Thyroid gland (tissue), 4 donors: ENCODE measurements around the gene ASPSCR1. TPM values are rescaled to one million over a fixed set of nuclear protein-coding genes. Genes with fewer than 3 reads are reported as not detected.

Source experiments
- DNase-seq, 2 donors: peaks; one replicate each; pipeline ENCODE4 v3.0.0-alpha.2; 2019
- H3K27ac ChIP-seq, 3 donors: fragments of 200-600 bp; sonication (generic); 1 replicate in 2 of 3; 2 replicates in 1 of 3; pipeline ENCODE4 v1.5.1; 2016 to 2019; ENCODE audit warnings: mild to moderate bottlenecking in 1 of 3, moderate library complexity in 1 of 3
- H3K27me3 ChIP-seq: fragments of 200-600 bp; sonication (generic); one replicate; pipeline ENCODE4 v1.5.1; 2019
- H3K36me3 ChIP-seq, 2 donors: fragments of 200-600 bp; sonication (generic); one replicate each; pipeline ENCODE4 v1.5.1; 2016 to 2019
- H3K4me1 ChIP-seq, 2 donors: fragments of 200-600 bp; sonication (generic); one replicate each; pipeline ENCODE4 v1.5.1; 2017 to 2019
- H3K4me3 ChIP-seq, 3 donors: fragments of 200-600 bp; sonication (generic); replicated peaks in 1 of 3; 1 replicate in 2 of 3; 2 replicates in 1 of 3; pipeline ENCODE4 v1.5.1; 2016; ENCODE audit warnings: mild to moderate bottlenecking in 1 of 3
- H3K9me3 ChIP-seq: fragments of 200-600 bp; sonication (generic); one replicate; pipeline ENCODE4 v1.5.1; 2017
- CTCF ChIP-seq, 6 experiments: fragments of 200-600 bp in 3 of 6; fragments of 450-650 bp in 3 of 6; sonication (generic) in 3 of 6; IDR thresholded peaks; one replicate each; pipeline ENCODE4 v1.5.1; 2016 to 2019; ENCODE audit warnings: antibody characterized with exemption in 6 of 6, mild to moderate bottlenecking in 2 of 6, inconsistent platforms in 1 of 6, moderate library complexity in 1 of 6
- POLR2A ChIP-seq, 2 donors: fragments of 450-650 bp; IDR thresholded peaks; one replicate each; pipeline ENCODE4 v1.6.1; 2017; ENCODE audit warnings: antibody characterized with exemption in 2 of 2, mild to moderate bottlenecking in 2 of 2, moderate library complexity in 1 of 2
- WGBS, 2 donors: methylation state at CpG; one replicate each; pipeline ENCODE4 v1.1.5; 2017; 5-methylcytosine and 5-hydroxymethylcytosine counted together
- intact Hi-C: fragments of 100-400 bp; cut with DNase I; formaldehyde crosslinking; loops from one replicate; pipeline ENCODE4 v1.15.1; 2023
- total RNA-seq, 4 donors: library from RNA; depleted of rRNA; stranded (reverse); fragments of >200 nt; gene quantifications; one replicate each; pipeline ENCODE4 v1.2.3, GENCODE V29; 2016

Gene ASPSCR1
- total RNA-seq, 4 donors from 2014 or later, result 23.2 to 53.6 (median 35.7) TPM

- intact Hi-C loops, result no loop called here
- peaks cover 0 to 10% of the 10 kb centered on the region in 2 donors for H3K4me1 ChIP-seq
- no peak for DNase-seq
- H3K4me3 ChIP-seq, result no peak overlapping the region
- H3K27ac ChIP-seq, result no peak overlapping the region
- no peaks in the 10 kb centered on the region for H3K27me3 ChIP-seq
- H3K36me3 ChIP-seq, result no peaks in the 10 kb centered on the region
- 27 to 58% methylated on average over 10 to 22 of the region's 30 CpGs for WGBS, 2 donors
- H3K9me3 ChIP-seq, result no peaks in the 10 kb centered on the region
- TF ChIP-seq POLR2A (IDR thresholded peaks at IDR 0.05) (no peak), CTCF (IDR thresholded peaks at IDR 0.05) (no peak)
These were observed 35.8 kb upstream of the ASPSCR1 start for GRCh38 chr17:81941484-81942166.

GRCh38 chr17:81942167-81942553 is 35.3 kb upstream of the ASPSCR1 start:
- no peak overlapping the region for H3K4me3 ChIP-seq
- intact Hi-C loops, result no loop called here
- H3K27me3 ChIP-seq, result no peaks in the 10 kb centered on the region
- no peak overlapping the region for H3K27ac ChIP-seq
- H3K9me3 ChIP-seq, result no peaks in the 10 kb centered on the region
- 48 to 52% methylated on average over 11 of the region's 12 CpGs for WGBS, 2 donors
- peaks cover 0 to 4% of the 10 kb centered on the region in 2 donors for H3K4me1 ChIP-seq
- no peak for DNase-seq
- no peaks in the 10 kb centered on the region for H3K36me3 ChIP-seq
- TF ChIP-seq CTCF (IDR thresholded peaks at IDR 0.05) (no peak), POLR2A (IDR thresholded peaks at IDR 0.05) (no peak)

- no peak for TF ChIP-seq POLR2A (IDR thresholded peaks at IDR 0.05)
- TF ChIP-seq CTCF (IDR thresholded peaks at IDR 0.05), result no peak
- DNase-seq, result no peak
- intact Hi-C loops, result no loop called here
- H3K4me3 ChIP-seq, result no peak overlapping the region
- H3K36me3 ChIP-seq, result no peaks in the 10 kb centered on the region
- no peaks in the 10 kb centered on the region for H3K27me3 ChIP-seq
- H3K9me3 ChIP-seq, result no peaks in the 10 kb centered on the region
- 82% methylated on average over 9 of the region's 9 CpGs for WGBS, 2 donors
- H3K4me1 ChIP-seq, result no peaks in the 10 kb centered on the region
- no peak overlapping the region for H3K27ac ChIP-seq
These were observed 32.6 kb upstream of the ASPSCR1 start for GRCh38 chr17:81944858-81945257.

DNA sequence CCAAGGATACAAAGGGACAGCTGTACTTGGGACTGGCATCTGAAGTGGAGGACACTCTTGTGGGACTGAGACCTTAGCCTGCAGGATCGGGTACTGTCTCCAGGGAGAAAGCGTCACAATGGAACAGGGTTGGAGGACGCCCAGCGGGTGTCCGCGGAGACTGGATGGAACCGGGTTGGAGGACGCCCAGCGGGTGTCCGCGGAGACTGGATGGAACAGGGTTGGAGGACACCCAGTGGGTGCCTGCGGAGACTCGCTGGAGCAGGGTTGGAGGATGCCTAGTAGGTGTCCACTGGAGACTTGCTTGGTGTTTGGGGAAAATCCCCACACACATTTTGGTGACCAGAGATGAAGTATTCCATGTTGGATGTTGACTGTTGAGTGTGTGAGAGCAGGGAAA is 30.2 kb upstream of the ASPSCR1 start, which contains the start of gene MYADML2:
MYADML2 (minus strand) TSS at position 45 of the 400 bp plus-strand sequence. CDS start 5,492 bp downstream, outside the sequence.
- Histone ChIP-seq H3K36me3 (no peaks in the 10 kb centered on the region), H3K9me3 (no peaks in the 10 kb centered on the region), H3K27ac (no peak within 1 kb of the TSS), H3K27me3 (no peaks in the 10 kb centered on the region), H3K4me1 (no peaks in the 10 kb centered on the region), H3K4me3 (no peak within 1 kb of the TSS)
- intact Hi-C loops, result no loop called here
- TF ChIP-seq POLR2A (IDR thresholded peaks at IDR 0.05) (no peak), CTCF (IDR thresholded peaks at IDR 0.05) (no peak)
- WGBS, 2 donors, result 79 to 87% methylated on average over 11 to 13 of the region's 13 CpGs
- DNase-seq, result no peak

DNA sequence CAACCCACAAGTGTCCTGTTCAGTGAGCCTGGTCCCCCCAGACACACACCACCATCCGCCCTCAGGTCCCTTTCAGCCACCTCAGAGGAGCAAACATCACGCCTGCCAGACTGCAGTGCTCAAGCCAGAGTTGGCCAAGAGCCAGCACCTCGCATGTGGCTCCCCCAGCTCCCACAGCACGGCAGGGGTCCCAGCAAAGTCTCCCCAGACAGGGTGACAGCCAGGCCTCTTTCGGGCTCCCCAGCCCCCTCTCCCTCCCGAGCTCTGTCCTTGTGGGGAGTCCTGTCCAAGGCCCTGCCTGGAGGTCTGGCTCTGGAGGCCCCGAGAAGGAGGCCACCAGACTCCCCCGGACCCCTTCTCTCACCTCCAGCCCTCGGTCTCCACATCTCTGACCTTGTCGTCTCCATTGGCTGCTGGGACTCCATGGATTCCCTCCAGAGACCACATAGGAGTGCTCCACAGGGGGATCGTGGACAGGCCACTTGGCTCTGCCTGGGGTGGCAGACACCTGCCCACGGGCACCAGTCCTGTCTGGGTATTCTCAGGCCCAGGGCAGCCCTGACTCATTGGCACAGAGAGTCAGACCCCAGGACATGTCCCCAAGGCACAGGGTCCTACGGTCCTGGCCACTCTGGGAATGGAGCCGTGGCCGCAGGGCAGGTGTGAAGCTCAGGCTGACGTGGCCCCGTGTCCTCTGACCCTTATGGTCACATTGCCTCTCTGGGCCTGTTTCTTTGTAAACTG is 28.6 kb upstream of the ASPSCR1 start:
- DNase-seq, result no peak
- Histone ChIP-seq H3K4me3 (no peak overlapping the region), H3K4me1 (no peaks in the 10 kb centered on the region), H3K36me3 (no peaks in the 10 kb centered on the region), H3K9me3 (no peaks in the 10 kb centered on the region), H3K27ac (no peak overlapping the region), H3K27me3 (no peaks in the 10 kb centered on the region)
- TF ChIP-seq CTCF (IDR thresholded peaks at IDR 0.05) (no peak), POLR2A (IDR thresholded peaks at IDR 0.05) (no peak)
- intact Hi-C loops, result no loop called here
- WGBS, 2 donors, result 77 to 85% methylated on average over 12 to 15 of the region's 17 CpGs
